Stimulated activated CD4-positive, alpha-beta T cell treated with anti-CD3 and anti-CD28 coated beads, Interleukin-12 subunit alpha, Interleukin-12 subunit beta, amount 100 ng/mL, for 48 hours (primary cell): ENCODE data around the gene CHRNA4.
A peak's percentile ranks its signal among the peaks of the same experiment; 100 is the strongest.

Source experiments
- DNase-seq, 3 donors: peaks; one replicate each; pipeline ENCODE4 v3.0.0-alpha.2; 2020; ENCODE audit warnings: low read depth in 2 of 3, low spot score in 1 of 3

Gene CHRNA4

DNA sequence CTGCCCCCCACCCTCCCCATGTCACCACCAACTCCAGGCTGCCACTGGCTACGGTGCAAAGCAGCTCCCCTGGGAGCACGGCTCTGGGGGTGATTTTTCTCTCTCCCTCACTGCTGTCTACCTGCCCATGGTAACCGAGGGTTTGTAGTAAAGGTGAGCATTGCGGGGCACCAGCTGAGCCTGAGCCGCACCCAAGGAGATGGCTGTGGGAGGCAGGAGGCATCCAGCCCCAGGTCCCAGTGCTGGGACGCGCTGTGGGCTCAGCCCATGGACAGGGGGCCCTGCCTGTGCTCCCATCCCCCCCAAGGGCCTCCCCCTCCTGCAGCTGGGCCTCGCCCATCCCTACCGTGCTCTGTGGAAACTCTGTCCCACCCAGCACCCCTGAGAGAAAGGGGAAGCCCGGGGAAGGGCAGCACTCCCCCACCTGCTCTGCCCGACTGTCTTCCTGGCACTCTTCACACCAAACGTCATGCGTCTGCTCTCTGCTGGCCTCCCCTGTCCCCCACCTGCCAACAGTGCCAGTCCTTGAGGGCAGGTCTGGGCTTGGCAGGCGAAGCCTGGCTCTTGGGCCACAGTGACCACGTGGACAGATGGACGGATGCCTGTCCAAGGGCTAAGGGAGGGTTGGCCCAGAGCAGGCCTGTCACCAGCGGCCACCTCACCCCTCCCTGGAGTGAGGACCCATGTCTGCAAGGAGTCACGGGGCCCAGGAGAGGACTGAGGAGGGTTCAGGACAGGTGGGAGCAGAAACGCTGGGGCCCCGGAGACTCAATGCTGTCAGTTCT is 3.8 kb upstream of the CHRNA4 start:
- DNase-seq: no peak

GRCh38 chr20:63363981-63364561 is 2.9 kb upstream of the CHRNA4 start:
- no peak for DNase-seq

DNA sequence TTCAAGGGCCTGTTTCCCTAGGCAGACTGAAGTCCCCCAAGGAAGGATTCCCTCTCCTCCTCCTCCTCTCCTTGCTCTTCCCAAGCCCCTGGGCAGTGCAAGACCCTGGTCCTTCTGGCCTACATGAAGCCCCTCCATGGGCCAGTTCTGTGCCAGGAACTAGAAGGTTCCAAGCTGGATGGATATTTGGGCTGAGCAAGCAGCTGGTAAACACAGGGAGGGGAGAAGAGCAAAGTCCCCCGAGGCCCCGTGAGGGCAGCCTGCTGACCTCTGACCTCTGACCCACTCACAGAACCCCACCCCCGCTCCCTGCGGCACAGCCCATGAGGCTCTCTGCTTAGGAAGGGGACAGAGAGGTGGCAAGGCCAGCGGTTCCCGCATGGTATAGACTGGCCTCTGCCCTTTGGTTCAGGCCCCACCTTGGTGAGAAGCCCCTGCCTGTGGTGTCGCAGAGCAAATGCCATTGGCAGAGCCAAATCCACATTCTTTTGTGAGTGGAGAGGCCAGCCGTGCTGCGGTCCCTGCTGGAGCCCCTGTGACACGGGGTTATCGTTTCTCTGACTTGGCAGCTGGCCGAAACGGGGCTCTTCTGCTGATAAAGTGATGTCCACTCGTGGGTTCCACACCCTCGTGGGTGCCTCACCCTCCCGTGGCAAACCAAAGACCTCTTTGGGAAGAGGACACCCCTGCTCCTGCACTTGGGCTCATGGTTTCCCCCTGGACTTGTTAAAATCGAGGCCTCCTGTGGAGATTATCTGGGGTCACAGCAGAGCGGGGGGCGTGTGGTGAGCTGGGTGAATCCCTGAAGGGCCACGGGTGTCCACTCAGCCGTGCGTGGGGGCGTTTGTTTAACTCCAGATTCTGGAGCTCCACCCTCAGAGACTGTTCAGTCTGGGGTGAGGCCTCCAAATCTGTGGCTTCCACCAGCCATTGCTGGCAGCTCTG is 2.1 kb upstream of the CHRNA4 start:
- no peak for DNase-seq

DNA sequence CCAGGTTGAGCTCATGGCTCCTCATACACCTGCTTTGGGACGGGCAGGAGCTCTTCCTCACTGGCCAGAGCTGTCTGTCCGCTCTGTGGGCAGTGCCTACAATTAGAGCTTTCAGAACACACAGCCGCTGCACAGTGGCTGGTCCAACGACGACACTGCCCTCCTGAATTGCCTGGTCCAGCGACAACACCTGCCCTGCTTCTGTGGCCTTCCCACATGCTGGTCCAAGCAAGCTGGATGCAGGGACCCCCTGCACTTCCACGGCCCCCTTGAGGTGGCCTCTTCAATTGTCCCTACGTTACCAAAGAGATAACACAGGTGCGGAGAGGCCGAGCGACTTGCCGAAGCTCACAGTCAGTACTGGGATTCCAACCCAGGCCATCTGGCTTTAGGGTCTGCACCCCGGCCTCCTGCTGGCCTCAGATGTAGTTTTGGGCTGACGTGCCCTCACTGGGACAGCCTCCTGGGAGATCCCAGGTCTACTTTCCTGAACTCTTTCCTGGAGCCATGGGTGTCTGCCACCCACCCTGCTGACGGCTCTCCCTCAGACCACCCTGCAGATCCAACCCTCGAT is 1.4 kb upstream of the CHRNA4 start:
- no peak for DNase-seq

- DNase-seq: peak in 1 of 3 donors; percentile 5
These were observed 628 bp upstream of the CHRNA4 start for GRCh38 chr20:63361519-63362435.

GRCh38 chr20:63359937-63360849 is 956 bp downstream of the CHRNA4 start:
- no peak for DNase-seq

DNA sequence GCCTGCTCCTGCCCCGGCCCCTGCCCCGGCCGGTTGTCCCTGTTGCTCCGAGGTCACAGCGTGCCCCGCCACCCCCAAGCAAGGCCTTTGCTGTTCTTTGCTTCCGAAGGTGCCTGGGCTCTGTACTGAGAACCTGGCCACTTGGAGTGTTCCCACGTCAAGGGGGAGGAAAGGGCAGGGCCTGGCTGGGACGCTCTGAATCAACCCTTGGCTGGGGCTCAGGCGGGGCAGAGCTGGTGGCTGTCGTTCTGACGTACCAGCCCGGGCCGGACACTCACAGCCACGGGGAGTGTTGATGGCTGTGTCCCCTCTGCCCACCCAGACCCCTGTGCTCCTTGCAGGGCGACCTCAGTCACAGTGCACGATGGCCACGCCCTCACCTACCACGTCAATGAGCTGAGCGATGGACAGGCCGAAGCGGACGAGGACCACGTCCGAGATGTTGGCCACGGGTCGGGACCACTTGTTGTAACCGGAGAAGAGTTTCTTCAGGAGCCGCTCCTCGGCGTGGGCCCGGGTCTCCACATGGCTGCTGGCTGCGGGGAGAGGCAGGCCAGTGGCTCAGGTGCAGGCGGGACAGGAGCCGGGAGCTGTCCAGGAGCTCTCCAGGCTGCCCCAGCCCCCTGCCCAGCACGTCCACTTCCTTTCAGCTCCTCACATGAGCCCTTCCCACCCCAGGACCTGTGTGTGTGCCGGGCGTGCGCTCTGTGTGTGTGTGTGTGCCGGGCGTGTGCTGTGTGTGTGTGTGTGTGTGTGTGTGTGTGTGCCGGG is 1.8 kb downstream of the CHRNA4 start:
- DNase-seq: no peak

GRCh38 chr20:63357921-63358905 is 2.9 kb downstream of the CHRNA4 start:
- no peak for DNase-seq

DNA sequence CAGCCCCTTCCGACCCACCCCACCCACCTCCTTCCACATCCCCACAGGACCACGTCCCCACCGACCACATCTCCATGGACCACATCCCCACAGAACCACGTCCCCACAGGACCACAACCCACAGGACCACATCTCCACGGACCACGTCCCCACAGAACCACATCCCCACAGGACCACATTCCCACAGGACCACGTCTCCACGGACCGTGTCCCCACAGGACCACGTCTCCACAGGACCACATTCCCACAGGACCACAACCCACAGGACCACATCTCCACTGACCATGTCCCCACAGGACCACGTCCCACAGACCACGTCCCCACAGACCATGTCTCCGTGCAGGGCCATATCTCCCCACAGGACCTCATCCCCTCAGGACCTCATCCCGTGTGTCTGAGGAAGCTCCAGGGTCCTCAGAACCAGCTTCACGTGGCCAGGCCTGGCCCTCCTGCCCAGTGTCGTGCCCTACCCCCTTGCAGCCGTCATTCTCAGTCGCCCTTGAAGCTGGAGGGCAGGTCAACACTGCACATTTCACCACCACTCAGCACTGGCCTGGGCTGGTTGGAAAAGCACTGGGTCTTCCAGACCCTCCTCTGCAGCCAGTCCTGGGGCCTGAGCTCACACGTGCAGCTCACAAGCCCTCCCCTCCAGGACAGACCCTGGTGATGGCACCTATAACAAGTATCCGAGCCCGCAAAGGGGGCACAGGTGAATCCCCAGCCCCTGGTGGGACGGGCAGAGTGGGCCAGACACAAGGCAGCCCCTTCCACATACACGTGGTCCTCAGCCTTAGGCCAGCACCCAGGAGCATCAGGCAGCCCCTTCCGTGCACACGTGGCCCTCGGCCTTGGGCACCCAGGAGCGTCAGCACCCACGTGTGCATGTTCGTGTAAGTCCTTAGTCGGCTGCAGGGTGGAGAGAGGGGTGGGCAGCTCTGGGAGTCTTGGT is 3.9 kb downstream of the CHRNA4 start:
- no peak for DNase-seq

DNA sequence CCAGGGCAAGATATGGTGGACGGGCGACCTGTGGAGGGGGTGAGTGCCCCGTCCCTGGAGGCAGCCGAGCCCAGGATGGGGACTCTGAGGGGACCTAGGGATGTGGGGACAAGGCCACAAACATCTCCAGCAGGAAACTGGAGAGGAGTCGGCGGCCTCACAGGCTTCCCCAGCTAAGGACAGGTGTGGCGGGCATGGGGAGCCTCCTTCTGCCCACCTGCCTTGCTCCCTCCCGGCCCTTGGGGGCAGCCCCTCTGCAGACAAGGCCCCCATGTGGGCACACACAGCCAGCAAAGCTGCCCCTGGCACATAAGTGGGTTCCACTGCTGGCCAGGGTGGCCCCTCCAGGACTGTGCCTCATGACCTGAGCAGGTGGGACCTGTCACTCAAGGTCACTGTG is 4.6 kb downstream of the CHRNA4 start:
- DNase-seq: no peak

GRCh38 chr20:63355781-63356295 is 5.3 kb downstream of the CHRNA4 start:
- no peak for DNase-seq

DNA sequence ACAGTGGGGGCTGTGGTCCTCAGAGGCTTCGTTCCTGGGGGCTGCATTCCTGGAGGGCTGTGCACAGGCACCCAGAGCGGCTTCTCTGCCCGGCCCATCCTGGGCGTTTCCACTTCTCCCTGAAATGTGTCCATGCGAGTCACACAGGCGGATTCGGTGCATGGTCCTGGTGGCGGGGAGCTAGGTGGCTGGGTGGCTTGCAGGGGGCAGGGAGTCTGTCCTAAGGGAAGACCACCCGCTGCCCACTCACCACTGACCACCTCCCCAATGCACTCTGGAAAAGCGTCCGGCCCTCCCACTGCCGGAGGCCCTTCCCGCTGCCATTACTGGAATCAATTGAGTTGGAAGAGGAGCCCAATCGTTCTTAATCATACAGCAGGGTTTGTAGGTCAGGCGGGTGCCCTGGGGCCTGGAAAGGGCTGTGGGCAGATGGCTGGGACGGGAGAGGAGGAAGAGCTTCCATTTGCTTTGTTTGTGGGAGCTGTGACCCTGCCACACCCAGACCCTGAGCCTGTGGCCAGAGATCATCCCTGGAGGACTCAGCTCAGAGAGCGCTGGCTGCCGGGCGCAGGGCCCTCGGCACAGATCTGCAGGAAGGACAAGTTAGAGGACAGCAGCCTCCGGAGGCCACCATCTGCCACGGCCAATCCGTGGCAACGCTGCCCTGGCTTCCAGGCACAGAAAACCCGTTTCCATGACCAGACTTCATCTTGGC is 6.4 kb downstream of the CHRNA4 start:
- no peak for DNase-seq

DNA sequence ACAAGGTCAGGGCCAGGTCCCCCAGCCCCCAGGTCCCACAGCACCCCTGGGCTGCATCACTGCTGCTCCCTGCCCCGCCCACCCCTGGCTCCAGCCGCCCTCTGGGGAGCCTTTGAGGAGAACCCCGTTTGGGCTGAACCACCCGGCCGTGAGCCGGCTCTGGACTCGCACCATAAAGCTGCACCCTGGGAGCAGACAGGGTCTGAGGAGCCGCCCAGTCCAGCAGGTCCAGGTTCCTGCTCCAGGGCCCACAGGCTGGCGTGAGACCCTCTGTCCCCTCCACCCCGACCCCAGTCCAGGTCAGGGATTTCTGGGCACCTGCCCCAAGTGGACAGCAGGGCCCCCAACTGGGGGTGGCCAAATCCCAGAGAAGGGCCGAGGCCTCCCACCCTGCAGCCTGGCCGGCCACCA is 8.3 kb downstream of the CHRNA4 start:
- no peak for DNase-seq

DNA sequence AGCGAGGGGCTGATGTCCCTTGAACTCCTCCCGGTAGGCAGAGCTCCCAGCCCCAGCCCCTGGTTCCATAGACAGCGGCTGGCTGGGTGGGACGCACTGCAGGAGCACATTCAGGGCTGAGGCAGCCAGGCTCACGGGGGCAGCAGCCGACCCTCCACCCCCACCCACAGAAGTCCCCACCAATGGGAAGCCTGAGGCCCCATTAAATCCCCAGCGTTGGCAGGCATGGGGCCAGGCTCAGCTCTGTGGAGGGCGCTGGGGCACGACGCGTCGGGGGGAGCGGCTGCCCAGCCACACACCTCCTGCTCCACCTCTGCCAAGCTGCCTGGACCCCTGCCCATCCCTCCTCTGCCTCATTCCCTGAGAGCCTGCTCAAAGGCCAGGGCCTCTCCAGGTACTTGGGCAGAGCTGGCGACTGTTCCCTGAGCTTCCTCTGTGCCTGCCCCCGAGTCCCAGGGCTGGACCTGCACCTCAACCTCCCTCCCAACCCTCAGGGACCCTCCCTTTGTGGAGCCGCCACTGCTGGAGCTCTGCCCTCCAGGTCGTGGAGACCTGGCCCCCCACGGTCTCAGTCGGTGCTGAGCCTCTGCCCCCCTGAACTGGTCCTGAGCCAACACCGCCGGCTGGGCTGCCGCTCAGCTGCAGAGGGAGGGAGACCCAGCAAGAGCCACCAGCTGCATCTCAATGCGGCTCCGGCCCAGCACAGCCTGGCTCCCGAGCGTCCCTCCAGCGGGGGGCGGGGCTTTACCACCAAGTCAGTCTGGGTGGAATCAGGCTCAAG is 9.1 kb downstream of the CHRNA4 start:
- DNase-seq: no peak

DNA sequence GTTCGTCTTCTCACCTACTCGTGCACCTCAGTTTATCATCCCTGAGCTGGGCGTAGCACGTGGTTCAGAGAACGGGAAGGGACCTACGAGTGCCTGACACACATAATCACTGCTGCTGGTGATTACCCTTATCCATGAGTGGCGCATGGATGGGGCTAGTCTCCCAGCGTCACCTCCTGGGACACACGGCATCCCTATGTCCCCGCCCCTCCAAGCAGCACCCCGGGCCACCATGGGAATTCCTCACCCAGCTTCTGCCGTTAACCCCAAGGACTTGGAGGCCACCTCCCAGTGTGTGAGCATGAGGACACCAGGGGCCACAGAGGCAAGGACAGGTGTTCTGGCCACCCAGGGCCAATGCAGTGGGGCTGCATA is 9.8 kb downstream of the CHRNA4 start:
- DNase-seq: no peak
